ENCODE results near the gene PASK. TPM values are rescaled to one million over a fixed set of nuclear protein-coding genes. Genes with fewer than 3 reads are reported as not detected.

Gene PASK
- total RNA-seq, 1 experiment from 2014 or later: 21.1 TPM

GRCh38 chr2:241072151-241072550 is 77.1 kb downstream of the PASK start:
- DNase-seq: no peak

GRCh38 chr2:241071677-241072111 is 77.6 kb downstream of the PASK start:
- H3K9me3 ChIP-seq: no peaks in the 10 kb centered on the region
- no peak overlapping the region for H3K27ac Mint-ChIP-seq (ENCODE audit: unreplicated experiment)
- intact Hi-C loops (cut with micrococcal nuclease; ENCODE audit: unreplicated experiment): no loop called here
- H3K4me3 Mint-ChIP-seq (ENCODE audit: unreplicated experiment): no peak overlapping the region
- ChIA-PET CTCF (no interaction called here), POLR2A (no interaction called here)
- no peak overlapping the region for H3K4me3 ChIP-seq (ENCODE audit: low read depth, low read length)
- H3K4me1 Mint-ChIP-seq (ENCODE audit: low read depth, unreplicated experiment): no peaks in the 10 kb centered on the region
- H3K27me3 Mint-ChIP-seq (ENCODE audit: insufficient read depth, unreplicated experiment): peaks cover 6% of the 10 kb centered on the region
- BruUV-seq (replicated peaks): no TSS peak
- H3K36me3 ChIP-seq (ENCODE audit: control insufficient read depth, insufficient read depth, low read length): no peaks in the 10 kb centered on the region
- H3K4me1 ChIP-seq: no peaks in the 10 kb centered on the region
- no peak for DNase-seq
- H3K36me3 Mint-ChIP-seq (ENCODE audit: insufficient read depth, unreplicated experiment): peaks cover 4% of the 10 kb centered on the region
- no peaks in the 10 kb centered on the region for H3K27me3 ChIP-seq (replicated peaks; ENCODE audit: control insufficient read depth, insufficient read depth, low read length)
- H3K9me3 Mint-ChIP-seq (ENCODE audit: unreplicated experiment): no peaks in the 10 kb centered on the region
- no peak for TF ChIP-seq CTCF (IDR thresholded peaks at IDR 0.05; ENCODE audit: insufficient read depth in 1 of 2, low read depth in 1 of 2, low read length in 1 of 2, severe bottlenecking in 1 of 2, unreplicated experiment in 1 of 2)

More at GRCh38 chr2:241072151-241072550, 77.1 kb downstream of the PASK start:
- no peak overlapping the region for H3K4me3 Mint-ChIP-seq (ENCODE audit: unreplicated experiment)
- H3K4me1 Mint-ChIP-seq (ENCODE audit: low read depth, unreplicated experiment): no peaks in the 10 kb centered on the region
- TF ChIP-seq CTCF (IDR thresholded peaks at IDR 0.05; ENCODE audit: insufficient read depth in 1 of 2, low read depth in 1 of 2, low read length in 1 of 2, severe bottlenecking in 1 of 2, unreplicated experiment in 1 of 2): no peak
- ChIA-PET POLR2A (no interaction called here), CTCF (no interaction called here)
- peaks cover 4% of the 10 kb centered on the region for H3K36me3 Mint-ChIP-seq (ENCODE audit: insufficient read depth, unreplicated experiment)
- no TSS peak for BruUV-seq (replicated peaks)
- Histone ChIP-seq H3K4me1 (no peaks in the 10 kb centered on the region), H3K36me3 (ENCODE audit: control insufficient read depth, insufficient read depth, low read length) (no peaks in the 10 kb centered on the region), H3K9me3 (no peaks in the 10 kb centered on the region), H3K4me3 (ENCODE audit: low read depth, low read length) (no peak overlapping the region), H3K27me3 (replicated peaks; ENCODE audit: control insufficient read depth, insufficient read depth, low read length) (no peaks in the 10 kb centered on the region)
- no peaks in the 10 kb centered on the region for H3K9me3 Mint-ChIP-seq (ENCODE audit: unreplicated experiment)
- intact Hi-C loops (cut with micrococcal nuclease; ENCODE audit: unreplicated experiment): no loop called here
- no peak overlapping the region for H3K27ac Mint-ChIP-seq (ENCODE audit: unreplicated experiment)
- H3K27me3 Mint-ChIP-seq (ENCODE audit: insufficient read depth, unreplicated experiment): peaks cover 6% of the 10 kb centered on the region

GRCh38 chr2:241070811-241071676 is 78.2 kb downstream of the PASK start:
- no peaks in the 10 kb centered on the region for H3K36me3 ChIP-seq (ENCODE audit: control insufficient read depth, insufficient read depth, low read length)
- H3K4me3 Mint-ChIP-seq (ENCODE audit: unreplicated experiment): no peak overlapping the region
- no peaks in the 10 kb centered on the region for H3K4me1 ChIP-seq
- ChIA-PET POLR2A (no interaction called here), CTCF (no interaction called here)
- peaks cover 4% of the 10 kb centered on the region for H3K36me3 Mint-ChIP-seq (ENCODE audit: insufficient read depth, unreplicated experiment)
- no peak overlapping the region for H3K4me3 ChIP-seq (ENCODE audit: low read depth, low read length)
- DNase-seq: no peak
- no peaks in the 10 kb centered on the region for H3K9me3 Mint-ChIP-seq (ENCODE audit: unreplicated experiment)
- peaks cover 9% of the 10 kb centered on the region for H3K27me3 Mint-ChIP-seq (ENCODE audit: insufficient read depth, unreplicated experiment)
- TF ChIP-seq CTCF (IDR thresholded peaks at IDR 0.05; ENCODE audit: insufficient read depth in 1 of 2, low read depth in 1 of 2, low read length in 1 of 2, severe bottlenecking in 1 of 2, unreplicated experiment in 1 of 2): no peak
- H3K27ac Mint-ChIP-seq (ENCODE audit: unreplicated experiment): no peak overlapping the region
- intact Hi-C loops (cut with micrococcal nuclease; ENCODE audit: unreplicated experiment): no loop called here
- no peaks in the 10 kb centered on the region for H3K4me1 Mint-ChIP-seq (ENCODE audit: low read depth, unreplicated experiment)
- no TSS peak for BruUV-seq (replicated peaks)
- H3K9me3 ChIP-seq: no peaks in the 10 kb centered on the region
- no peaks in the 10 kb centered on the region for H3K27me3 ChIP-seq (replicated peaks; ENCODE audit: control insufficient read depth, insufficient read depth, low read length)

Data from Caco-2 (cell line).